GM23248 (cell line): Measurements from ENCODE around the gene ING1.

Experiments
- EZH2 ChIP-seq: fragments of 200-600 bp; sonication (generic); IDR thresholded peaks from 2 replicates; pipeline ENCODE4 v1.6.1; 2018; ENCODE audit warnings: antibody characterized with exemption, mild to moderate bottlenecking; ENCODE audit not compliant: insufficient read depth, poor library complexity, severe bottlenecking
- EZH2phosphoT487 ChIP-seq: fragments of 200-600 bp; sonication (generic); IDR thresholded peaks from 2 replicates; pipeline ENCODE4 v1.6.1; 2018; ENCODE audit warnings: antibody characterized with exemption, moderate library complexity, mild to moderate bottlenecking, low read depth; ENCODE audit not compliant: insufficient read depth

DNA sequence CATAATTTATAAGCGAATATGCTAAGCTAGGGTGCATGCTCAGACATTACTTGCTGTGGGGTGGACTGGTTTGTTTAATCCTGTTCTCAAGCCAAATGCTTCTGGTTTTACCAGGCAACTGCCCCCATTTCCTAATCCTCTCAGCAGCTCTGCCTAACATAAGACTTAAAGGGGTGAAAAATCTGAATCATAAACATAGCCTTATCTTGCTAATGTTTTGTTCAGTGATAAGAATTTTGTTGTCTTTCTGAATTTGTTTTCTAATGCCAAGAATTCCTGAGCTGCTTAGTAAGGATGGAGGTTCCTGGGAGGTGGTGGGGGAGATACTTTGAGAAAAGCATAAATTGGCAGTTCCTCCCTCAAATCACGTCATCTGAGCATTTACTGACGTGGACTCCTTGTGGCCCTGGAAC lies 42.7 kb downstream of the ING1 start:
- TF ChIP-seq EZH2 (no peak), EZH2phosphoT487 (no peak)
